MCF 10A (cell line): ENCODE results near the gene AOC1. TPM values are rescaled to one million over a fixed set of nuclear protein-coding genes. Genes with fewer than 3 reads are reported as not detected.

Experiments used
- BruUV-seq: library from RNA; stranded (reverse); fragments of 400-500 nt; replicated peaks from 2 replicates; lab custom pipeline; 2021; lab: Mats Ljungman, UMichigan
- CTCF ChIA-PET: fragments of 300-600 bp; sonication (Branson Sonifier 250); formaldehyde crosslinking; extraction: SDS; loops from one replicate; lab custom pipeline; 2021; ENCODE audit warnings: antibody characterized with exemption, inconsistent platforms; lab: Yijun Ruan, JAX
- POLR2A ChIA-PET: fragments of 300-600, 350-650 bp; sonication (Branson Sonifier 250); formaldehyde crosslinking; extraction: SDS; loops from one replicate; lab custom pipeline; 2020; ENCODE audit warnings: antibody characterized with exemption, inconsistent platforms; lab: Yijun Ruan, JAX
- DNase-seq: peaks from one replicate; pipeline ENCODE4 v3.0.0-alpha.2; 2018; ENCODE audit not compliant: unreplicated experiment
- H3K27ac Mint-ChIP-seq: one replicate; pipeline ENCODE4 v1.8.0; 2022; ENCODE audit warnings: mild to moderate bottlenecking, low read depth, mixed read lengths; ENCODE audit not compliant: unreplicated experiment
- H3K27me3 Mint-ChIP-seq: one replicate; pipeline ENCODE4 v1.8.0; 2022; ENCODE audit warnings: mixed read lengths; ENCODE audit not compliant: insufficient read depth, unreplicated experiment
- H3K36me3 Mint-ChIP-seq: one replicate; pipeline ENCODE4 v1.8.0; 2022; ENCODE audit warnings: mild to moderate bottlenecking, moderate library complexity, mixed read lengths; ENCODE audit not compliant: insufficient read depth, unreplicated experiment
- H3K4me1 Mint-ChIP-seq: one replicate; pipeline ENCODE4 v1.8.0; 2022; ENCODE audit warnings: mixed read lengths; ENCODE audit not compliant: insufficient read depth, unreplicated experiment
- H3K4me3 Mint-ChIP-seq: one replicate; pipeline ENCODE4 v1.8.0; 2022; ENCODE audit warnings: mild to moderate bottlenecking, moderate library complexity, mixed read lengths; ENCODE audit not compliant: unreplicated experiment
- H3K9me3 Mint-ChIP-seq: one replicate; pipeline ENCODE4 v1.8.0; 2022; ENCODE audit warnings: mixed read lengths; ENCODE audit not compliant: unreplicated experiment
- CTCF ChIP-seq: fragments of 200-600 bp; IDR thresholded peaks from one replicate; pipeline ENCODE4 v1.8.0; 2022; ENCODE audit warnings: antibody characterized with exemption, mild to moderate bottlenecking; ENCODE audit not compliant: unreplicated experiment
- intact Hi-C: fragments of 100-400 bp; cut with micrococcal nuclease; formaldehyde crosslinking; loops from 2 replicates; pipeline ENCODE4 v1.14.1; 2022
- total RNA-seq: library from RNA; stranded (reverse); gene quantifications from 2 replicates; pipeline ENCODE4 v1.2.3, GENCODE V29; 2022

The AOC1 gene
- total RNA-seq, 1 experiment from 2014 or later = 0.23 TPM

- CTCF ChIA-PET = no interaction called here
- BruUV-seq = no TSS peak
- no peak overlapping the region for H3K27ac Mint-ChIP-seq
Measured at GRCh38 chr7:150845421-150845861, 6.9 kb upstream of the AOC1 start.

DNA sequence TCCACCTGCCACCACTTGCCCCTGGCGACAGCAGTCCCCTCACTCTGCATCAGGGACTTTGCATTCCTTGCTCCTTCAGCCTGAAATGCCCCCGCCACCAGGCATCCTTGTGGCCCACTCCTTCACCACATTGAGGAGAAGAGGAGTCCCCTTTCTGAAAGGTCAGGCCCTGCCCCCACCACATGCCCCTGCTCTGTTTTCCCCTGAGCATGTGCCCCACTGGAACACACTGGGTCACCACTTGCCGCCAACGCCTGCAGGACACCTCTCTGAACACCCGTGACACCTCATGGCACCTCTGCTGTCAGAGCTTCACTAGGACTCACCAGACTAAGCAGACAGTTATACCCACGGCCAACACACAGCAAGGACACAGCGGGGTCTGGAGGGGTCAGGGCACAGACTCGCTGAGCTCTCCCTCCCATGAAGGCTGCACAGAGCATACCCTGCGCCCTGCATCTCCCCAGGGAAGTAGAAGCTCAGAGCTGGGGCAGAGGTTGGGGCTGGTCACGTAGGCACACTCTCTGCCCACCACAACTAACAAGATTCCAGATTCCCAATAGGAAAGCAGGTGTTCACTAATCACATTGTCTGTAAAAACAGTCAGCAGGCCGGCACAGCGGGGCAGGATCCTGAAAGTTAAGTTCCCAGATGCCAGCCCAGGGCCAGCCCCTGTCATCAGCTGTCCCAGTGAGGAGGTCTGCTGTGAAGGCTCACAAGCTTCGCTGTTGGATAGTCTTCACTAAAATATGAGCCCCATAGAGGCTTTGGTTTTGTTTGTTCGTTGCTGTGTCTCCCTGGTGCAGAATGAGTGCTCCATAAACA is 5.8 kb upstream of the AOC1 start:
- H3K27me3 Mint-ChIP-seq = peaks cover 59% of the 10 kb centered on the region
- H3K4me3 Mint-ChIP-seq = no peak overlapping the region
- TF ChIP-seq CTCF = no peak
- no peaks in the 10 kb centered on the region for H3K36me3 Mint-ChIP-seq
- POLR2A ChIA-PET = no interaction called here
- no peak for DNase-seq
- no TSS peak for BruUV-seq
- intact Hi-C loops = no loop called here
- H3K9me3 Mint-ChIP-seq = no peaks in the 10 kb centered on the region
- CTCF ChIA-PET = interaction anchor here (0.9 to 1.3 kb wide), 2 partner anchors 32 to 56 kb away, joined by 5 to 6 read pairs; no protein-coding TSS in a partner anchor
- H3K4me1 Mint-ChIP-seq = no peaks in the 10 kb centered on the region
- H3K27ac Mint-ChIP-seq = no peak overlapping the region

More at GRCh38 chr7:150845421-150845861, 6.9 kb upstream of the AOC1 start:
- POLR2A ChIA-PET = no interaction called here
- peaks cover 49% of the 10 kb centered on the region for H3K27me3 Mint-ChIP-seq
- H3K9me3 Mint-ChIP-seq = no peaks in the 10 kb centered on the region
- H3K36me3 Mint-ChIP-seq = no peaks in the 10 kb centered on the region
- no peak for TF ChIP-seq CTCF
- intact Hi-C loops = no loop called here
- DNase-seq = no peak
- no peak overlapping the region for H3K4me3 Mint-ChIP-seq
- H3K4me1 Mint-ChIP-seq = no peaks in the 10 kb centered on the region

DNA sequence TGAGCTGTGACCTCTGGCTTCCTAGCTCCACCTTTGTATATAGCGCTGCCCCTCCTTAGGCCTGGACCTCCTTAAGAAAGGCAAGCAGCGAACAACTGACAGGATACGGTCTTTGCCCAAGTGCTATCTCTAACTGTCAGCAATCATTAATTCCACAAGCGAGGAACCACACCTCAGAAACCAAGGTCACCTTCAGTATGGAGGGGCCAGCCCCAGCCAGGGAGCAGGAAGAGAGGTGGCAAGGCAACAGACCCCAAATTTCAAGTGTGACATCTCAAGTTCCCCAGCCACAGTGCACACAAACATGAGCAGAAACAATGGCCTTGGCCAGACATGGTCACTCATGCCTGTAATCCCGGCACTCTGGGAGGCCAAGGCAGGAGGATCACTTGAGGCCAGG is 4.8 kb upstream of the AOC1 start:
- Mint-ChIP-seq H3K27ac (no peak overlapping the region), H3K27me3 (peaks cover 70% of the 10 kb centered on the region), H3K36me3 (no peaks in the 10 kb centered on the region), H3K4me1 (no peaks in the 10 kb centered on the region), H3K9me3 (no peaks in the 10 kb centered on the region), H3K4me3 (no peak overlapping the region)
- ChIA-PET POLR2A (no interaction called here), CTCF (interaction anchor here (1.3 kb wide), 1 partner anchor 57 kb away, joined by 5 read pairs; no protein-coding TSS in a partner anchor)
- no TSS peak for BruUV-seq
- no peak for DNase-seq
- TF ChIP-seq CTCF = no peak
- intact Hi-C loops = no loop called here

GRCh38 chr7:150848111-150848510 is 4.2 kb upstream of the AOC1 start:
- intact Hi-C loops = no loop called here
- POLR2A ChIA-PET = no interaction called here
- no peaks in the 10 kb centered on the region for H3K36me3 Mint-ChIP-seq

More at GRCh38 chr7:150848111-150848510, 4.2 kb upstream of the AOC1 start:
- Mint-ChIP-seq H3K27me3 (peaks cover 74% of the 10 kb centered on the region), H3K27ac (no peak overlapping the region), H3K9me3 (no peaks in the 10 kb centered on the region), H3K4me3 (no peak overlapping the region), H3K4me1 (no peaks in the 10 kb centered on the region)
- BruUV-seq = no TSS peak
- TF ChIP-seq CTCF = no peak
- CTCF ChIA-PET = interaction anchor here (1.3 kb wide), 1 partner anchor 57 kb away, joined by 5 read pairs; no protein-coding TSS in a partner anchor
- no peak for DNase-seq
